H1 (cell line): Measurements from ENCODE around the gene APMAP. TPM values are rescaled to one million over a fixed set of nuclear protein-coding genes. Genes with fewer than 3 reads are reported as not detected.

Source experiments
- CTCF ChIA-PET: fragments of 300-600 bp; sonication (Branson Sonifier 250); formaldehyde crosslinking; loops from one replicate; lab custom pipeline; 2021; ENCODE audit not compliant: partially characterized antibody; lab: Charles Lee
- POLR2A ChIA-PET: fragments of 300-600 bp; sonication (Branson Sonifier 250); formaldehyde crosslinking; loops from one replicate; lab custom pipeline; 2021; ENCODE audit warnings: inconsistent platforms; ENCODE audit not compliant: partially characterized antibody; lab: Charles Lee
- DNase-seq, 2 experiments: peaks; one replicate each; pipeline versions ENCODE4 v3.0.0 to v3.0.0-alpha.2; 2010 to 2022; ENCODE audit warnings: low spot score in 2 of 2, low read depth in 1 of 2, mixed read lengths in 1 of 2
- FAIRE-seq: peaks from 2 replicates; lab custom pipeline; 2011; peaks lifted over from hg19 to GRCh38; lab: Jason Lieb, UNC
- H2AFZ ChIP-seq: 2 replicates; pipeline ENCODE4 v1.8.1; 2012; ENCODE audit warnings: low read length, inconsistent platforms
- H2AK5ac ChIP-seq: 2 replicates; pipeline ENCODE4 v1.6.1; 2013; ENCODE audit warnings: low read depth, low read length
- H2BK120ac ChIP-seq: replicated peaks from 2 replicates; pipeline ENCODE3; 2013; ENCODE audit warnings: low read depth, low read length, inconsistent platforms
- H2BK12ac ChIP-seq: 2 replicates; pipeline ENCODE4 v1.6.1; 2013; ENCODE audit warnings: low read depth, low read length
- H2BK15ac ChIP-seq: 2 replicates; pipeline ENCODE4 v1.6.1; 2013; ENCODE audit warnings: low read length
- H2BK20ac ChIP-seq: 2 replicates; pipeline ENCODE4 v1.6.1; 2013; ENCODE audit warnings: low read length
- H2BK5ac ChIP-seq: 2 replicates; pipeline ENCODE4 v1.6.1; 2013; ENCODE audit warnings: low read depth, low read length
- H3K14ac ChIP-seq: 2 replicates; pipeline ENCODE4 v1.6.1; 2013; ENCODE audit warnings: inconsistent platforms; ENCODE audit not compliant: insufficient read length
- H3K18ac ChIP-seq: 2 replicates; pipeline ENCODE4 v1.6.1; 2013; ENCODE audit warnings: low read length; ENCODE audit errors: extremely low read depth
- H3K23ac ChIP-seq: 2 replicates; pipeline ENCODE4 v1.6.1; 2013; ENCODE audit warnings: inconsistent platforms; ENCODE audit not compliant: insufficient read length
- H3K23me2 ChIP-seq: 2 replicates; pipeline ENCODE4 v1.6.1; 2013; ENCODE audit warnings: low read depth, low read length
- H3K27ac ChIP-seq: 2 replicates; pipeline ENCODE4 v1.6.1; 2011; ENCODE audit warnings: low read depth, low read length, inconsistent platforms
- H3K27me3 ChIP-seq, 4 experiments: replicated peaks in 1 of 4; 1 replicate in 1 of 4; 2 replicates in 3 of 4; pipeline versions ENCODE4 v1.6.1 to v1.8.1; 2011 to 2013; ENCODE audit warnings: low read length in 3 of 4, mild to moderate bottlenecking in 3 of 4, inconsistent platforms in 2 of 4, mixed read lengths in 2 of 4, moderate library complexity in 1 of 4; ENCODE audit not compliant: control insufficient read depth in 3 of 4, insufficient read depth in 3 of 4; ENCODE audit errors: extremely low read depth in 1 of 4
- H3K36me3 ChIP-seq, 4 experiments: 2 replicates each; pipeline versions ENCODE4 v1.6.1 to v1.8.1; 2011 to 2013; ENCODE audit warnings: mild to moderate bottlenecking in 4 of 4, low read length in 3 of 4, moderate library complexity in 2 of 4, control low read depth in 1 of 4, inconsistent platforms in 1 of 4; ENCODE audit not compliant: insufficient read depth in 4 of 4, control insufficient read depth in 2 of 4
- H3K4ac ChIP-seq: replicated peaks from 2 replicates; pipeline ENCODE3; 2013; ENCODE audit warnings: low read length, low read depth, mixed read lengths, inconsistent platforms; ENCODE audit not compliant: insufficient read length
- H3K4me1 ChIP-seq, 4 experiments: replicated peaks in 1 of 4; 1 replicate in 1 of 4; 2 replicates in 3 of 4; pipeline versions ENCODE4 v1.6.1 to v1.8.1; 2011 to 2013; ENCODE audit warnings: low read length in 3 of 4, inconsistent platforms in 2 of 4, mixed read lengths in 1 of 4; ENCODE audit not compliant: insufficient read depth in 4 of 4, control insufficient read depth in 3 of 4
- H3K4me2 ChIP-seq, 2 experiments: 2 replicates each; pipeline versions ENCODE4 v1.6.1 to v1.8.1; 2011 to 2013; ENCODE audit warnings: low read depth in 2 of 2, low read length in 2 of 2, control low read depth in 1 of 2, inconsistent platforms in 1 of 2, mild to moderate bottlenecking in 1 of 2; ENCODE audit not compliant: insufficient read depth in 1 of 2
- H3K4me3 ChIP-seq, 4 experiments: fragments of 200-600, 300-600 bp in 1 of 4; sonication (generic), shearing (Covaris generic), sonication (Bioruptor Twin) in 1 of 4; 2 replicates each; pipeline versions ENCODE4 v1.5.1 to v1.8.1; 2011 to 2016; ENCODE audit warnings: low read length in 4 of 4, low read depth in 3 of 4, control low read depth in 2 of 4, inconsistent platforms in 2 of 4, mild to moderate bottlenecking in 2 of 4, mixed read lengths in 1 of 4, moderate library complexity in 1 of 4; ENCODE audit not compliant: insufficient read depth in 2 of 4; ENCODE audit errors: extremely low read depth in 1 of 4
- H3K56ac ChIP-seq: replicated peaks from 2 replicates; pipeline ENCODE3; 2013; ENCODE audit warnings: low read depth, mild to moderate bottlenecking, mixed read lengths, low read length, inconsistent platforms; ENCODE audit not compliant: insufficient read length
- H3K79me1 ChIP-seq: 2 replicates; pipeline ENCODE4 v1.6.1; 2013; ENCODE audit warnings: low read depth, low read length, control low read depth
- H3K79me2 ChIP-seq, 2 experiments: 2 replicates each; pipeline versions ENCODE4 v1.6.1 to v1.8.1; 2012 to 2013; ENCODE audit warnings: low read length in 2 of 2, mild to moderate bottlenecking in 2 of 2, inconsistent platforms in 1 of 2; ENCODE audit not compliant: insufficient read depth in 2 of 2, control insufficient read depth in 1 of 2
- H3K9ac ChIP-seq, 4 experiments: replicated peaks in 1 of 4; 1 replicate in 1 of 4; 2 replicates in 3 of 4; pipeline versions ENCODE4 v1.6.1 to v1.8.1; 2011 to 2013; ENCODE audit warnings: low read depth in 3 of 4, low read length in 3 of 4, control low read depth in 2 of 4, mild to moderate bottlenecking in 2 of 4, moderate library complexity in 2 of 4, inconsistent platforms in 1 of 4; ENCODE audit errors: extremely low read depth in 1 of 4
- H3K9me3 ChIP-seq, 2 experiments: 2 replicates each; pipeline versions ENCODE4 v1.6.1 to v1.8.1; 2012 to 2013; ENCODE audit warnings: mild to moderate bottlenecking in 2 of 2, moderate library complexity in 2 of 2, control low read depth in 1 of 2, inconsistent platforms in 1 of 2, low read depth in 1 of 2, low read length in 1 of 2, mixed read lengths in 1 of 2; ENCODE audit not compliant: insufficient read depth in 2 of 2
- H4K20me1 ChIP-seq, 2 experiments: replicated peaks in 1 of 2; 2 replicates each; pipeline versions ENCODE3 to v1.8.1; 2011 to 2013; ENCODE audit warnings: inconsistent platforms in 2 of 2, low read length in 2 of 2, mild to moderate bottlenecking in 1 of 2; ENCODE audit not compliant: insufficient read depth in 2 of 2, control insufficient read depth in 1 of 2
- H4K5ac ChIP-seq: 2 replicates; pipeline ENCODE4 v1.6.1; 2013; ENCODE audit warnings: low read length, low read depth, mixed read lengths, inconsistent platforms; ENCODE audit not compliant: insufficient read length
- H4K8ac ChIP-seq: 2 replicates; pipeline ENCODE4 v1.8.0; 2013; ENCODE audit warnings: mild to moderate bottlenecking, moderate library complexity, low read length, inconsistent platforms; ENCODE audit not compliant: insufficient read depth; ENCODE audit errors: extremely low read depth
- H4K91ac ChIP-seq: replicated peaks from 2 replicates; pipeline ENCODE3; 2013; ENCODE audit warnings: low read length, mixed read lengths, inconsistent platforms; ENCODE audit not compliant: insufficient read length
- ASH2L ChIP-seq: fragments of 200-600, 300-600 bp; sonication (generic); IDR thresholded peaks from one replicate; pipeline ENCODE4 v1.7.1; 2017; ENCODE audit warnings: low read length
- CEBPB ChIP-seq: IDR thresholded peaks from 2 replicates; pipeline ENCODE4 v1.6.1; 2012; ENCODE audit warnings: low read depth, low read length
- CREB1 ChIP-seq: IDR thresholded peaks from 2 replicates; pipeline ENCODE4 v1.6.1; 2012; ENCODE audit warnings: inconsistent platforms
- EP300 ChIP-seq, 2 experiments: IDR thresholded peaks; 1 replicate in 1 of 2; 2 replicates in 1 of 2; pipeline ENCODE4 v1.6.1; 2011 to 2012; ENCODE audit warnings: low read depth in 2 of 2, low read length in 2 of 2, mild to moderate bottlenecking in 2 of 2, borderline replicate concordance in 1 of 2, inconsistent platforms in 1 of 2, moderate library complexity in 1 of 2
- NANOG ChIP-seq: IDR thresholded peaks from 2 replicates; pipeline ENCODE4 v1.6.1; 2011; ENCODE audit warnings: low read length, low read depth, mild to moderate bottlenecking, inconsistent platforms; ENCODE audit not compliant: insufficient read depth, poor library complexity, severe bottlenecking
- POU5F1 ChIP-seq: IDR thresholded peaks from 2 replicates; pipeline ENCODE4 v1.6.1; 2011; ENCODE audit warnings: low read depth, mild to moderate bottlenecking, low read length, moderate library complexity
- RBBP5 ChIP-seq: IDR thresholded peaks from 2 replicates; pipeline ENCODE4 v1.7.1; 2012; ENCODE audit warnings: low read depth, mild to moderate bottlenecking, inconsistent platforms, low read length, moderate library complexity, borderline replicate concordance
- SP2 ChIP-seq: IDR thresholded peaks from 2 replicates; pipeline ENCODE4 v1.6.1; 2012; ENCODE audit warnings: mild to moderate bottlenecking, low read length, inconsistent platforms
- TBP ChIP-seq: IDR thresholded peaks from 2 replicates; pipeline ENCODE4 v1.6.1; 2011; ENCODE audit warnings: low read depth, low read length, improper control_type of control experiment
- YY1 ChIP-seq: IDR thresholded peaks from 2 replicates; pipeline ENCODE4 v1.6.1; 2011; ENCODE audit warnings: low read depth, mild to moderate bottlenecking, low read length
- WGBS, 2 experiments: shearing (Covaris generic) in 1 of 2; methylation state at CpG; one replicate each; pipeline versions ENCODE4 v1.1.6 to v1.1.7; 2013 to 2015; ENCODE audit warnings: low lambda C conversion rate in 2 of 2, mixed read lengths in 2 of 2, inconsistent platforms in 1 of 2, low coverage in 1 of 2, missing lambda C conversion rate in 1 of 2; ENCODE audit not compliant: insufficient replicate concordance in 2 of 2, insufficient coverage in 1 of 2, insufficient read length in 1 of 2; ENCODE audit errors: extremely low coverage in 1 of 2, missing lambda C conversion rate in 1 of 2; 5-methylcytosine and 5-hydroxymethylcytosine counted together
- polyA plus RNA-seq, 7 experiments: library from polyadenylated mRNA; depleted of rRNA in 3 of 7; stranded (reverse) in 5 of 7; unstranded in 2 of 7; fragments of >200 nt in 5 of 7; fragments of 200-250 nt in 2 of 7; gene quantifications; 1 replicate in 5 of 7; 2 replicates in 1 of 7; 4 replicates in 1 of 7; pipeline versions ENCODE4 v1.2.1 to v1.2.3, GENCODE V29; 2011 to 2013; ENCODE audit warnings: missing spikeins in 2 of 7, mixed read lengths in 2 of 7
- total RNA-seq: library from RNA; stranded (reverse); fragmentation: NEBNext Ultra II Directional; extraction: Animal tissue kit (Norgen Biotek cat#: 25700); gene quantifications from 2 replicates; pipeline ENCODE4 v1.2.1, GENCODE V29; 2021

APMAP gene
- total and polyA plus RNA-seq, 2 of the 8 experiments (the other 6 are each of a cell fraction or from before 2014, with no cell fraction given): 31.3 to 66.0 TPM

GRCh38 chr20:24977336-24977735 is 15.2 kb downstream of the APMAP start:
- no peak for FAIRE-seq

More at GRCh38 chr20:24977336-24977735, 15.2 kb downstream of the APMAP start:
- Histone ChIP-seq H3K23me2 (no peaks in the 10 kb centered on the region), H2BK120ac (no peak overlapping the region), H2BK5ac (no peak overlapping the region), H3K36me3 (peaks cover 0 to 34% (median 12%) of the 10 kb centered on the region in 4 experiments; a peak in 6 of 8 replicates), H3K27ac (no peak overlapping the region), H3K56ac (no peak overlapping the region), H2BK20ac (no peak overlapping the region), H2BK12ac (no peak overlapping the region), H2BK15ac (no peak overlapping the region), H3K18ac (no peak overlapping the region), H3K4me3 (no peak overlapping the region), H3K9ac (no peak overlapping the region), H4K5ac (no peak overlapping the region), H3K4ac (no peak overlapping the region), H3K14ac (no peak overlapping the region), H4K8ac (no peak overlapping the region), H2AK5ac (no peak overlapping the region), H3K9me3 (peaks cover 8 to 9% of the 10 kb centered on the region in 2 experiments; a peak in 3 of 4 replicates), H3K23ac (no peak overlapping the region), H3K79me1 (peaks cover 2% of the 10 kb centered on the region; the same call in 1 of the 2 replicates), H4K20me1 (peaks cover 0 to 2% of the 10 kb centered on the region in 2 experiments), H3K79me2 (peaks cover 0 to 4% of the 10 kb centered on the region in 2 experiments; a peak in 1 of 4 replicates), H3K4me1 (no peaks in the 10 kb centered on the region), H3K27me3 (no peaks in the 10 kb centered on the region), H3K4me2 (no peak overlapping the region), H4K91ac (no peak overlapping the region), H2AFZ (no peak overlapping the region)
- ChIA-PET CTCF (interaction anchor here (0.9 kb wide), 1 partner anchor 47 kb away, joined by 3 read pairs; no protein-coding TSS in a partner anchor), POLR2A (no interaction called here)
- 80% methylated on average over 1 of the region's 1 CpG; no CpG with 5 or more reads in 1 of the 2 experiments for WGBS, 2 experiments
- no peak for DNase-seq
- TF ChIP-seq CEBPB: no peak
- no peak for TF ChIP-seq CREB1
- TF ChIP-seq TBP: no peak
- no peak for TF ChIP-seq POU5F1
- no peak for TF ChIP-seq ASH2L
- no peak for TF ChIP-seq RBBP5
- TF ChIP-seq EP300 (IDR thresholded peaks at IDR 0.05; ENCODE audit: borderline replicate concordance in 1 of 2, low read depth in 2 of 2, low read length in 2 of 2): no peak
- no peak for TF ChIP-seq NANOG
- TF ChIP-seq YY1: no peak
- no peak for TF ChIP-seq SP2
